Trophoblast cell (in vitro differentiated cells and primary cell): ENCODE data around the gene SCAF1.

Experiments used
- DNase-seq, 2 donors: peaks; one replicate each; pipeline ENCODE4 v3.0.0-alpha.2; 2016
- H2AFZ ChIP-seq: 2 replicates; pipeline ENCODE4 v1.6.1; 2013; ENCODE audit warnings: low read length, moderate library complexity, mild to moderate bottlenecking; ENCODE audit not compliant: insufficient read depth, poor library complexity
- H2AK5ac ChIP-seq: 2 replicates; pipeline ENCODE4 v1.6.1; 2013; ENCODE audit warnings: mild to moderate bottlenecking, low read length
- H2BK120ac ChIP-seq: 2 replicates; pipeline ENCODE4 v1.6.1; 2013; ENCODE audit warnings: low read length, mild to moderate bottlenecking, moderate library complexity; ENCODE audit not compliant: insufficient read depth, poor library complexity
- H2BK12ac ChIP-seq: 2 replicates; pipeline ENCODE4 v1.6.1; 2013; ENCODE audit warnings: mild to moderate bottlenecking, low read length, moderate library complexity
- H2BK5ac ChIP-seq: 2 replicates; pipeline ENCODE4 v1.6.1; 2013; ENCODE audit warnings: low read length, low read depth, moderate library complexity, mild to moderate bottlenecking; ENCODE audit not compliant: poor library complexity
- H3K14ac ChIP-seq: 2 replicates; pipeline ENCODE4 v1.6.1; 2013; ENCODE audit warnings: mild to moderate bottlenecking, low read length
- H3K18ac ChIP-seq: 2 replicates; pipeline ENCODE4 v1.6.1; 2013; ENCODE audit warnings: mild to moderate bottlenecking, low read length
- H3K23ac ChIP-seq: 2 replicates; pipeline ENCODE4 v1.6.1; 2013; ENCODE audit warnings: low read length
- H3K27ac ChIP-seq: 2 replicates; pipeline ENCODE4 v1.5.1; 2013; ENCODE audit warnings: low read depth, mild to moderate bottlenecking, inconsistent platforms, low read length, moderate library complexity
- H3K27me3 ChIP-seq: 2 replicates; pipeline ENCODE4 v1.6.1; 2013; ENCODE audit warnings: inconsistent platforms, mild to moderate bottlenecking, low read length, moderate library complexity; ENCODE audit not compliant: insufficient read depth
- H3K36me3 ChIP-seq, 2 experiments: 1 replicate in 1 of 2; 2 replicates in 1 of 2; pipeline ENCODE4 v1.6.1; 2013; ENCODE audit warnings: low read length in 2 of 2, mild to moderate bottlenecking in 2 of 2, moderate library complexity in 1 of 2; ENCODE audit not compliant: insufficient read depth in 2 of 2, control insufficient read depth in 1 of 2
- H3K4ac ChIP-seq: 2 replicates; pipeline ENCODE4 v1.6.1; 2013; ENCODE audit warnings: low read depth, mild to moderate bottlenecking, low read length, moderate library complexity
- H3K4me1 ChIP-seq, 2 experiments: 1 replicate in 1 of 2; 2 replicates in 1 of 2; pipeline ENCODE4 v1.6.1; 2013; ENCODE audit warnings: low read length in 2 of 2, mild to moderate bottlenecking in 2 of 2, moderate library complexity in 1 of 2; ENCODE audit not compliant: insufficient read depth in 2 of 2, control insufficient read depth in 1 of 2
- H3K4me2 ChIP-seq: 2 replicates; pipeline ENCODE4 v1.6.1; 2013; ENCODE audit warnings: inconsistent platforms, mild to moderate bottlenecking, low read length, moderate library complexity
- H3K4me3 ChIP-seq: 2 replicates; pipeline ENCODE4 v1.5.1; 2013; ENCODE audit warnings: mild to moderate bottlenecking, low read depth, low read length, inconsistent platforms
- H3K79me1 ChIP-seq: one replicate; pipeline ENCODE4 v1.6.1; 2013; ENCODE audit warnings: low read length
- H3K79me2 ChIP-seq: 2 replicates; pipeline ENCODE4 v1.6.1; 2013; ENCODE audit warnings: low read length, mild to moderate bottlenecking; ENCODE audit not compliant: control insufficient read depth, insufficient read depth, poor library complexity
- H3K9ac ChIP-seq: 2 replicates; pipeline ENCODE4 v1.6.1; 2013; ENCODE audit warnings: mild to moderate bottlenecking, low read length
- H3K9me3 ChIP-seq: 2 replicates; pipeline ENCODE4 v1.6.1; 2013; ENCODE audit warnings: low read depth, mild to moderate bottlenecking, control low read depth, inconsistent platforms, low read length; ENCODE audit not compliant: insufficient read depth
- H4K12ac ChIP-seq: 2 replicates; pipeline ENCODE4 v1.6.1; 2013; ENCODE audit warnings: low read depth, mild to moderate bottlenecking, low read length, moderate library complexity
- H4K8ac ChIP-seq: 2 replicates; pipeline ENCODE4 v1.6.1; 2013; ENCODE audit warnings: low read depth, mild to moderate bottlenecking, low read length, moderate library complexity
- H4K91ac ChIP-seq: one replicate; pipeline ENCODE4 v1.6.1; 2013; ENCODE audit warnings: low read depth, mild to moderate bottlenecking, low read length, moderate library complexity
- WGBS: extraction: QIAGEN DNeasy Blood & Tissue Kit; methylation state at CpG from one replicate; pipeline ENCODE4 v1.1.7; 2013; ENCODE audit warnings: missing lambda C conversion rate; ENCODE audit not compliant: insufficient read length, insufficient coverage; ENCODE audit errors: extremely low coverage; 5-methylcytosine and 5-hydroxymethylcytosine counted together

Gene SCAF1

GRCh38 chr19:49679771-49680413 is 37.9 kb downstream of the SCAF1 start:
- Histone ChIP-seq H3K36me3 (peaks cover 35 to 36% of the 10 kb centered on the region in 2 experiments), H3K79me2 (peaks cover 28% of the 10 kb centered on the region), H3K4me1 (peaks cover 13% of the 10 kb centered on the region in 2 experiments), H4K8ac (peak overlapping the region; percentile 33), H3K4me3 (no peak overlapping the region), H4K12ac (peak overlapping the region; percentile 43), H2AFZ (no peak overlapping the region), H2BK5ac (no peak overlapping the region), H3K27me3 (no peaks in the 10 kb centered on the region), H3K14ac (no peak overlapping the region), H2BK120ac (no peak overlapping the region), H2BK12ac (no peak overlapping the region), H3K27ac (no peak overlapping the region), H3K9me3 (peaks cover 2% of the 10 kb centered on the region), H3K4ac (peak overlapping the region; percentile 93), H4K91ac (no peak overlapping the region), H3K23ac (no peak overlapping the region), H3K18ac (no peak overlapping the region), H3K4me2 (no peak overlapping the region), H2AK5ac (no peak overlapping the region), H3K79me1 (peaks cover 18% of the 10 kb centered on the region), H3K9ac (no peak overlapping the region)
- no CpG with 5 or more reads among the region's 10 CpGs for WGBS
- DNase-seq: no peak

GRCh38 chr19:49680421-49681351 is 38.7 kb downstream of the SCAF1 start:
- Histone ChIP-seq H2AK5ac (no peak overlapping the region), H3K4me2 (peak overlapping the region; percentile 22), H4K8ac (peak overlapping the region; percentile 33), H4K12ac (no peak overlapping the region), H3K14ac (no peak overlapping the region), H2BK5ac (no peak overlapping the region), H2BK12ac (no peak overlapping the region), H3K9me3 (peaks cover 2% of the 10 kb centered on the region), H3K27me3 (no peaks in the 10 kb centered on the region), H3K79me1 (peaks cover 18% of the 10 kb centered on the region), H3K4me1 (peaks cover 13% of the 10 kb centered on the region in 2 experiments), H3K18ac (peak overlapping the region; percentile 11), H4K91ac (no peak overlapping the region), H3K27ac (no peak overlapping the region), H3K4ac (peak overlapping the region; percentile 93), H3K23ac (no peak overlapping the region), H2BK120ac (no peak overlapping the region), H3K79me2 (peaks cover 28% of the 10 kb centered on the region), H3K9ac (no peak overlapping the region), H3K36me3 (peaks cover 42 to 44% of the 10 kb centered on the region in 2 experiments), H3K4me3 (no peak overlapping the region), H2AFZ (no peak overlapping the region)
- peak; percentile 91 to 94 for DNase-seq
- WGBS: no CpG with 5 or more reads among the region's 40 CpGs

GRCh38 chr19:49681830-49682229 is 39.8 kb downstream of the SCAF1 start:
- no peak overlapping the region for H4K91ac ChIP-seq
- H4K8ac ChIP-seq: no peak overlapping the region
- H3K4me1 ChIP-seq: peaks cover 13% of the 10 kb centered on the region in 2 experiments
- H3K79me1 ChIP-seq: peaks cover 12% of the 10 kb centered on the region
- H2BK12ac ChIP-seq: no peak overlapping the region
- no peak overlapping the region for H2AK5ac ChIP-seq
- H3K9me3 ChIP-seq: peaks cover 2% of the 10 kb centered on the region
- peak overlapping the region; percentile 30 for H3K4me3 ChIP-seq
- no peak overlapping the region for H2BK120ac ChIP-seq
- H3K9ac ChIP-seq: no peak overlapping the region
- no peak overlapping the region for H2AFZ ChIP-seq
- H3K4me2 ChIP-seq: no peak overlapping the region
- H3K36me3 ChIP-seq: peaks cover 52 to 53% of the 10 kb centered on the region in 2 experiments
- peaks cover 27% of the 10 kb centered on the region for H3K79me2 ChIP-seq
- H3K4ac ChIP-seq: peak overlapping the region; percentile 24
- H3K23ac ChIP-seq: no peak overlapping the region
- H4K12ac ChIP-seq: no peak overlapping the region
- no CpG with 5 or more reads among the region's 19 CpGs for WGBS
- peak overlapping the region; percentile 1 for H3K18ac ChIP-seq
- no peak overlapping the region for H3K27ac ChIP-seq
- no peaks in the 10 kb centered on the region for H3K27me3 ChIP-seq
- no peak for DNase-seq
- H3K14ac ChIP-seq: no peak overlapping the region
- H2BK5ac ChIP-seq: no peak overlapping the region

GRCh38 chr19:49682274-49682673 is 40.3 kb downstream of the SCAF1 start:
- Histone ChIP-seq H3K18ac (no peak overlapping the region), H3K4me3 (no peak overlapping the region), H2AFZ (no peak overlapping the region), H3K4me1 (peaks cover 13% of the 10 kb centered on the region in 2 experiments), H2BK120ac (no peak overlapping the region), H3K4ac (peak overlapping the region; percentile 14), H3K27ac (no peak overlapping the region), H3K36me3 (peaks cover 56 to 57% of the 10 kb centered on the region in 2 experiments), H3K79me1 (peaks cover 10% of the 10 kb centered on the region), H4K8ac (no peak overlapping the region), H2BK5ac (no peak overlapping the region), H4K91ac (no peak overlapping the region), H3K14ac (no peak overlapping the region), H2AK5ac (no peak overlapping the region), H4K12ac (no peak overlapping the region), H3K23ac (no peak overlapping the region), H3K9ac (no peak overlapping the region), H2BK12ac (no peak overlapping the region), H3K79me2 (peaks cover 25% of the 10 kb centered on the region), H3K4me2 (no peak overlapping the region), H3K9me3 (peaks cover 2% of the 10 kb centered on the region), H3K27me3 (no peaks in the 10 kb centered on the region)
- no CpG with 5 or more reads among the region's 8 CpGs for WGBS
- DNase-seq: no peak
